Right lobe of liver (tissue), 6 donors: Measurements from ENCODE around the gene ZNF670. TPM values are rescaled to one million over a fixed set of nuclear protein-coding genes. Genes with fewer than 3 reads are reported as not detected.

Experiments used
- ATAC-seq, 4 donors: fragments of 200-7000 bp; cut with Tn5 transposase; one replicate each; pipeline ENCODE4 v1.9.1; 2020; ENCODE audit warnings: mild to moderate bottlenecking in 4 of 4, moderate library complexity in 4 of 4
- DNase-seq, 3 donors: peaks; one replicate each; pipeline ENCODE4 v3.0.0-alpha.2; 2020
- H3K27ac ChIP-seq, 3 donors: fragments of 200-600 bp; one replicate each; pipeline ENCODE4 v1.8.0; 2022
- H3K27me3 ChIP-seq, 2 donors: fragments of 200-600 bp; one replicate each; pipeline ENCODE4 v1.8.0; 2022
- H3K36me3 ChIP-seq, 4 donors: fragments of 200-600 bp; sonication (generic) in 1 of 4; one replicate each; pipeline versions ENCODE4 v1.5.1 to v1.8.0; 2017 to 2022; ENCODE audit warnings: control low read depth in 1 of 4
- H3K4me1 ChIP-seq, 4 donors: fragments of 200-600 bp; sonication (generic) in 1 of 4; one replicate each; pipeline versions ENCODE4 v1.5.1 to v1.8.0; 2017 to 2022; ENCODE audit warnings: control low read depth in 1 of 4
- H3K4me3 ChIP-seq, 3 donors: fragments of 200-600 bp; one replicate each; pipeline ENCODE4 v1.8.0; 2022
- H3K9me3 ChIP-seq, 4 donors: fragments of 200-600 bp; sonication (generic) in 1 of 4; one replicate each; pipeline versions ENCODE4 v1.5.1 to v1.8.0; 2017 to 2022; ENCODE audit warnings: control low read depth in 1 of 4
- POLR2A ChIP-seq: fragments of 450-650 bp; IDR thresholded peaks from one replicate; pipeline ENCODE4 v1.6.1; 2017; ENCODE audit warnings: antibody characterized with exemption, mild to moderate bottlenecking
- WGBS: methylation state at CpG from one replicate; pipeline ENCODE4 v1.1.6; 2018; ENCODE audit warnings: low coverage, low lambda C conversion rate; ENCODE audit not compliant: insufficient coverage; ENCODE audit errors: missing lambda C conversion rate; 5-methylcytosine and 5-hydroxymethylcytosine counted together
- intact Hi-C, 2 donors: fragments of 100-400 bp; cut with DNase I; formaldehyde crosslinking; loops; one replicate each; pipeline versions ENCODE4 v1.11.2 to v1.14.1; 2022
- total RNA-seq, 6 experiments: library from RNA; depleted of rRNA in 2 of 6; stranded (reverse); fragments of >200 nt in 2 of 6; fragmentation: NEBNext Ultra II Directional in 3 of 6; extraction: Animal tissue kit (Norgen Biotek cat#: 25700) in 3 of 6; gene quantifications; one replicate each; pipeline versions ENCODE4 v1.1.0 to v1.2.4, GENCODE V29; 2016 to 2023
- TF ChIP-seq, protein P1 (sequence below), 4 donors: fragments of 200-600 bp in 3 of 4; fragments of 450-650 bp in 1 of 4; IDR thresholded peaks; one replicate each; pipeline versions ENCODE4 v1.5.1 to v1.8.0; 2016 to 2022; ENCODE audit warnings: antibody characterized with exemption in 4 of 4, mild to moderate bottlenecking in 2 of 4
- donor health status: DM: no; HTN: yes; CAD: no.
- donor health status: DM: no; HTN: no; CAD: no.
- donor health status: DM: no; HTN: no; CAD: no.
- donor health status: DM: no; HTN: yes; CAD: no.
- donor health status: DM: no; HTN: yes; CAD: no.

Gene ZNF670
- total RNA-seq, 6 experiments from 2014 or later, result 0.79 to 2.7 (median 1.5) TPM

DNA sequence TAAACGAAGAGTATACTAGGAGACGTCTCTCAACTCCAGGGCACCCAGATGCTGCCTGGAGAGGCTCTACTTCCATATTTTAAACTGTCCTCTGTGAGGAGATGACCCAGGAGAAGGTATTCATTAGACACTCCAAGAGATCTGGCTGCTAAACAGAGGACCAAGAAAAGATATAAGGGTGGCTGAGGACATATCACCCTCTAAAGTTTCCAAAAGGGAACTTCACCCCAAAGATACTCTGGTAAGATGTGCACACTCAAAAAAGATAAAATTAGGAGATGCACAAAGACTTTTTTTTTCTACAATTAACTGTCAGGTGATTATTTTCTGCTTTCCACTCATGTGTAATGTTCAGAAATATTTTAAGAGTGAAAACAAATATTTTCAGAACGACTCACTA, 1.4 kb downstream of the ZNF670 start:
- no peak overlapping the region for H3K4me3 ChIP-seq
- no peaks in the 10 kb centered on the region for H3K27me3 ChIP-seq
- H3K9me3 ChIP-seq, result no peaks in the 10 kb centered on the region
- DNase-seq (no peak), ATAC-seq (no peak)
- TF ChIP-seq POLR2A, result no peak
- TF ChIP-seq, protein P1, sequence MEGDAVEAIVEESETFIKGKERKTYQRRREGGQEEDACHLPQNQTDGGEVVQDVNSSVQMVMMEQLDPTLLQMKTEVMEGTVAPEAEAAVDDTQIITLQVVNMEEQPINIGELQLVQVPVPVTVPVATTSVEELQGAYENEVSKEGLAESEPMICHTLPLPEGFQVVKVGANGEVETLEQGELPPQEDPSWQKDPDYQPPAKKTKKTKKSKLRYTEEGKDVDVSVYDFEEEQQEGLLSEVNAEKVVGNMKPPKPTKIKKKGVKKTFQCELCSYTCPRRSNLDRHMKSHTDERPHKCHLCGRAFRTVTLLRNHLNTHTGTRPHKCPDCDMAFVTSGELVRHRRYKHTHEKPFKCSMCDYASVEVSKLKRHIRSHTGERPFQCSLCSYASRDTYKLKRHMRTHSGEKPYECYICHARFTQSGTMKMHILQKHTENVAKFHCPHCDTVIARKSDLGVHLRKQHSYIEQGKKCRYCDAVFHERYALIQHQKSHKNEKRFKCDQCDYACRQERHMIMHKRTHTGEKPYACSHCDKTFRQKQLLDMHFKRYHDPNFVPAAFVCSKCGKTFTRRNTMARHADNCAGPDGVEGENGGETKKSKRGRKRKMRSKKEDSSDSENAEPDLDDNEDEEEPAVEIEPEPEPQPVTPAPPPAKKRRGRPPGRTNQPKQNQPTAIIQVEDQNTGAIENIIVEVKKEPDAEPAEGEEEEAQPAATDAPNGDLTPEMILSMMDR (IDR thresholded peaks at IDR 0.05), result no peak
- intact Hi-C loops, result no loop called here
- H3K27ac ChIP-seq, result no peak overlapping the region
- peaks cover 0 to 5% (median 0%) of the 10 kb centered on the region in 4 donors for H3K4me1 ChIP-seq
- WGBS, result 84% methylated on average over 3 of the region's 3 CpGs
- H3K36me3 ChIP-seq, result no peaks in the 10 kb centered on the region

DNA sequence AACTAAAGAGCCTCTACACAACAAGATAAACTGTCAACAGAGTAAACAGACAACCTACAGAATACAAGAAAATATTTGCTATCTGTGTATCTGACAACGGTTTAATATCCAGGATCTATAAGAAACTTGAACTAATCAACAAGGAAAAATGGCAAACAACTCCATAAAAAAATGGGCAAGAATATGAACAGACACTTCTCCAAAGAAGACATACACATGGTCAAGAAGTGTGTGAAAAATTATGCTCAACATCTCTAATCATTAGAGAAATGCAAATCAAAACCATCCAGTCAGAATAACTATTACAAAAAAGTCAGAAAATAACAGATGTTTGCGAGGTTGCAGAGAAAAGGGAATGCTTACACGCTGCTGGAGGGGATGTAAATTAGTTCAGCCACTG, 8.0 kb downstream of the ZNF670 start:
- Histone ChIP-seq H3K27ac (no peak overlapping the region), H3K27me3 (no peaks in the 10 kb centered on the region), H3K36me3 (no peaks in the 10 kb centered on the region), H3K9me3 (peaks cover 0 to 2% (median 0%) of the 10 kb centered on the region in 4 donors), H3K4me3 (no peak overlapping the region), H3K4me1 (no peaks in the 10 kb centered on the region)
- DNase-seq (no peak), ATAC-seq (no peak)
- whole genome bisulfite sequencing, result 89% methylated on average over 3 of the region's 3 CpGs
- TF ChIP-seq POLR2A, result no peak
- TF ChIP-seq, protein P1 (IDR thresholded peaks at IDR 0.05), result no peak
- intact Hi-C loops, result no loop called here

DNA sequence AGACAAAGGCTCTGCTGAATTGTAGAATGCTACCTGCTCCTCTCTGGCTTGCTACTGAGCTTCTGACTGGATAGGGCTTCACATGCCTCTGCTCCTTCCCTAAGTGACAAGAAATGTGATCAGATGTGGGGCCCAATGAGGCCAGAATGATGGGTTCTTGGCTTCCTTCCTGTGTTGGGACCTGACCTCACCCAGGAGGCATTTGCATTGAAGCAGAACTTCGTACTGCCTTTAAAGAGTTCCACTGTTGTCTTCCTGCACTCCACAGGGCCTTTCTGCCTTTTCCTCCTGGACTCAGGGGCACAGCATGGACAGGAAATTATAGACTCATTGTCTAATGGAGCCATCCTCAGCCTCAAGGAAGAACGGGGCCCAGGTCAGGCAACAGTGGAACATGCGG, 14.3 kb downstream of the ZNF670 start:
- no peak overlapping the region for H3K27ac ChIP-seq
- no peak for DNase-seq
- 65% methylated on average over 2 of the region's 3 CpGs for WGBS
- no peaks in the 10 kb centered on the region for H3K27me3 ChIP-seq
- no peaks in the 10 kb centered on the region for H3K36me3 ChIP-seq
- no peaks in the 10 kb centered on the region for H3K4me1 ChIP-seq
- peaks cover 0 to 2% (median 0%) of the 10 kb centered on the region in 4 donors for H3K9me3 ChIP-seq
- no peak for ATAC-seq
- no peak overlapping the region for H3K4me3 ChIP-seq
- intact Hi-C loops, result no loop called here
- TF ChIP-seq, protein P1 (IDR thresholded peaks at IDR 0.05), result no peak
- no peak for TF ChIP-seq POLR2A

DNA sequence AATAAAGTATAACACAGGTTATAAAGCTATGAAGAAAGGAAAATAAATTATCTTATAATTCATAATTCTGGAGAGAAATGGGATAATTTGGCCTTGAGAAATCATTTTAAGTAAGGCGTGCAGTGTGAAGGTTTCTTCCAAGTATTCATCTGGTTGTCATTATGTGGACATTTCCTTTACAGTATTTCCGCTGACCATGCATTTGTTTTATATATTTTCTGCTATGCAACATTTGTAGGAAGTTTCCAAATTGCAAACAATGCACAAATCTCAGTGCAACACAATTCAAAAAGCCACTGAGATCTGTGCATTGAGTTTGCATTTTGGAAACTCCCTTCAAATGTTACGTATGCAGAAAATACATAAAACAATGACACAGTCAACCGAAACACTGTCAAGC, 17.8 kb downstream of the ZNF670 start:
- H3K36me3 ChIP-seq, result no peaks in the 10 kb centered on the region
- peaks cover 0 to 12% (median 5%) of the 10 kb centered on the region in 4 donors for H3K9me3 ChIP-seq
- no peak overlapping the region for H3K27ac ChIP-seq
- DNase-seq, result no peak
- no peak for ATAC-seq
- 77% methylated on average over 4 of the region's 4 CpGs for WGBS
- no peak overlapping the region for H3K4me3 ChIP-seq
- no peak for TF ChIP-seq POLR2A
- TF ChIP-seq, protein P1 (IDR thresholded peaks at IDR 0.05), result no peak
- no peaks in the 10 kb centered on the region for H3K4me1 ChIP-seq
- no peaks in the 10 kb centered on the region for H3K27me3 ChIP-seq
- intact Hi-C loops, result no loop called here

DNA sequence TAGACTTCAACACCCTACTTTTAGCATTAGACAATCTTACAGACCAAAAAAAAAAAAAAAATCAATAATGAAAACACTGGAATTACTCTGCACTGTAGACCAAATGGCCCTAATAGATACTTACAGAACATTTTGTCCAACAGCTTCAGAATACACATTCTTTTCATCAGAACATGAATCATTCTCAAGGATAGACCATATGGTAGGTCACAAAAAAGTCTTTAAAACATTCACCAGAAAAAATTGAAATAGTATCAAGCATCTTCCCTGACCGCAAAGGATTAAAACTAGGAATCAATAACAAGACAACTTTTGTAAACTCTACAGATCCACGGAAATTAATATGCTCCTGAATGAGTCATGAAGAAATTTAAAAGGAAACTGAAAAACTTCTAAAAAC, 22.5 kb downstream of the ZNF670 start:
- no peak overlapping the region for H3K4me3 ChIP-seq
- 89% methylated on average over 2 of the region's 2 CpGs for WGBS
- TF ChIP-seq POLR2A, result no peak
- TF ChIP-seq, protein P1 (IDR thresholded peaks at IDR 0.05), result no peak
- no peak overlapping the region for H3K27ac ChIP-seq
- ATAC-seq (no peak), DNase-seq (no peak)
- peaks cover 0 to 26% (median 12%) of the 10 kb centered on the region in 4 donors for H3K9me3 ChIP-seq
- no peaks in the 10 kb centered on the region for H3K36me3 ChIP-seq
- intact Hi-C loops, result no loop called here
- H3K4me1 ChIP-seq, result no peaks in the 10 kb centered on the region
- no peaks in the 10 kb centered on the region for H3K27me3 ChIP-seq
